Fibroblast of skin of right biceps (primary cell): Measurements from ENCODE around the gene CD86.

Source experiments
- DNase-seq: peaks from one replicate; pipeline ENCODE4 v3.0.0-alpha.2; 2013

The CD86 gene

GRCh38 chr3:122169911-122170310 is 114.7 kb downstream of the CD86 start:
- DNase-seq: no peak
